SIG-M5 (cell line): ENCODE data around the gene TMUB1.

Experiments used
- DNase-seq: peaks from one replicate; lab custom pipeline; 2025; lab: John Stamatoyannopoulos, UW

Gene TMUB1

DNA sequence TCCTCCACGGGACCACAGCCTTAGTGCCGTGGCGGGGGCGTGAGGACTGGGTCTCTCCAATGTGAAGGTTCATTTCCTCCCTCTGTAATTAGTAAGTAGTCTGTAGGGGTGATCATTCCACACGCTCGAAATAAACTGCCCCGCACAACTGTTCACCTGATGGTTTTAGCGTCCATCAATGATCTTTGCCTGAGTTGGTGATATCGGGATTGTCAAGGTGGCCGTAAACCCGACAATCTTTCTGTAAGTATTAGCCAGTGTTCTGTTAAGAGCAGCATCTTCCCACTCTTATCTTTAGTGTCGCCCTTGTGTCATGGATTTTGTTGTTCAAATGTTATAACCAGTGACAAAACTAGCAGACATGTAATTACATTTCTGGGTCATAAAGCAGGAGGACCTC is 20.7 kb upstream of the TMUB1 start:
- no peak for DNase-seq

DNA sequence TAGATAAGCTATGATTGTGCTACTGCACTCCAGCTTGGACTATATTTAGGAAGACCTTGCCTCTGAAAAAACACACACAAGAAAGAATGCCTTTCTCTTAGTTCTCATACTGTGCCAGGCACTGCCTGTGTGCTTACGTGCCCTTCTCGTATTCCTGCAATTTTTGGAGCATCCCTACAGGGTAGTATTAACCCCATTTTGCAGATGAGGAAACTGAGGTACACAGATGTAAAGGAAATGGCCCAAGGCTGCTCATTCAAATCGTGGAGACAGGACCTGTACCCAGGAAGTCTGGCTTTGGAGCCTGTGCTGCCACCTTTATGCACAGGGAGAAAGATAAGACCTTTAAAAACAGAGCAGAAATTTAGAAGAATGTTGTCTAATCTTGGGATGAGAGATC is 19.7 kb upstream of the TMUB1 start:
- DNase-seq = no peak

DNA sequence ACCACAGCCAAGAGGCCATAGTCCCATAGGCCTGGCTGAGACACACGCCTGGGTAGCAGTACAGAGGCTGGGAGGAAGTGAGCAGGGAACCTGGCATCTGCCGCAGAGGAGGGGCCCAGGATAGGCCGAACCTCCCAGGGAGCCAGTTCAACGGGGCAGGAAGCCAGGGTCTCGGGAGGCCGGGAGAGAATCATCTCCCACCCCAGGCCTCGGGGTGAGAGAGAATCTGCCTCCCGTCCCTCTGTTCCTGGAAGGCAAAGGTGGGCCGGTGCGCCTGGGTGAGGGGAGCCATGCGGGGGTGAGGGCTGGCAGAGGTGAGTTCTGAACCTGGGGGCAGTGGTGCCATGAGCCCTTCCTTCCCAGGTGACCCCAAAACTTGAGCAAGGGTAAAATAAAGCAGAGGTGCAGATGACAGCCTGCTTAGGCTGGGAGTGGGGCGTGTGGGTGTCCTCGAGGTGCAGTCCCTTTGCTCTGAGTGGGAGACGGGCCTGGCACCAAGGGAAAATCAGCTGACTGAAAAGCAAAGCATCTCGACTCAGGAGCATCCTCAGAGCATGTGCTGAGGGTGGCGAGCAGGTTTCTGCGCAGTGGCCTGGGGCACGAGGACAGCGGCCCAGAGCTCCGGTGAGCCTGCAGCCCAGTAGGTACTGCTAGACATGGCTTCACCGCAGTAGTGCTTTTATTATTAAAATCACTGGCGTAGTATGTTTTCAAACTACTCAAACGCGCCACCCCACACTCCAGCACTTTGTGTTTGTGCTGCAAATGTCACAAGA is 18.5 kb upstream of the TMUB1 start:
- no peak for DNase-seq

DNA sequence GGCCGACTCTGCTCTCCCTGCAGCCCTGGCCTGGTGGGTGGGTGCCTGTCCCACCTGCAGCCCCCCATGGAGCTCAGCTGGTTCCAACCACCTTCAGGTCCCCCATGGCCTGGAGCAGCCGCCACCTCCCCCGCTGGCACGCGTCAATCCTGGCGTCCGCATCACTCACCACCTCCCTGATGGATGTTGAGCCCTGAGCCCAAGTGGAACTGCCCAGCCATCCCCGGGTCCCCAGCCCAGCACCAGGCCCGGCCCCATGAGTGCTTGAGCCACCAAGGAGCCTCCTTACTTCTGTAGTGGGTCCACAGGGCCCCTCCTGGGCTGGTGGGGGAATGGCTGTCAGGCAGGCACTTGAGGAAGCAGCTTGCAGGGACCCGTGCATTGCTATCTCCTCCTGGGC is 17.6 kb upstream of the TMUB1 start:
- no peak for DNase-seq

DNA sequence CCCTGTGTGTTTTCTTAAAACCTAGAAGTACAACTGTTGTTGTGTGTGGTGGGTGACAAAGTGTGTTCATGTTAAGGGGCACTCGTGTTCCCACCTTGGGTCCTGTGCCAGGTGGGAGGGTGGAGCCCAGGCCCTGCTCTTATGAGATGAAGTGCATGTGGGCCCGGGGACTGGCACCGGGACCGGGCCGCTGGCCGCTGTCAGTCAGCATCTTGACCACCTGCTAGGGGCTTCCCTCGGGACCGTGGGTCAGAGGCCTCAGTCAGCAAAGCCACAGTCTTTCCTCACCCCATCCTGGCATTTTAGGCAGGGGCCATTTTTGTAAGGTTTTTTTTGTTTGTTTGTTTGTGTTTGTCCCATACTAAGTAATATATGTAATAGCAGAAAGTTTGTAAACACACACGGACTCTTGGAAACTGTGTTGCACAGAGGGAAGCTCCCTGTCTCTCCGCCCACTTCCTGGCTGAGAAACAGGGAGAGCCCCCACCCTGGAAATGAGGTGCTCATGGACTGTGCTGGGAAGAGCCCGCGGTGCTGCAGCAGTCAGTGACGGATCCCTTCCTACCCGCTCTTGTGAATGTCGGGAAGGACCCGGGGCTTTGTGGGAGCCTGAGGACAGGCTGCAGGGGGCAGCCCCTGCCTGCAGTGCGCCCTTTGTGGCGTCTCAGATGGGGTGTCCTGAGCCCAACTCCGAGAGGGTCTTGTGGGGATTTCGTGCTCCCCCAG is 16.4 kb upstream of the TMUB1 start:
- DNase-seq = no peak

GRCh38 chr7:151095828-151096475 is 12.7 kb upstream of the TMUB1 start:
- DNase-seq = no peak

DNA sequence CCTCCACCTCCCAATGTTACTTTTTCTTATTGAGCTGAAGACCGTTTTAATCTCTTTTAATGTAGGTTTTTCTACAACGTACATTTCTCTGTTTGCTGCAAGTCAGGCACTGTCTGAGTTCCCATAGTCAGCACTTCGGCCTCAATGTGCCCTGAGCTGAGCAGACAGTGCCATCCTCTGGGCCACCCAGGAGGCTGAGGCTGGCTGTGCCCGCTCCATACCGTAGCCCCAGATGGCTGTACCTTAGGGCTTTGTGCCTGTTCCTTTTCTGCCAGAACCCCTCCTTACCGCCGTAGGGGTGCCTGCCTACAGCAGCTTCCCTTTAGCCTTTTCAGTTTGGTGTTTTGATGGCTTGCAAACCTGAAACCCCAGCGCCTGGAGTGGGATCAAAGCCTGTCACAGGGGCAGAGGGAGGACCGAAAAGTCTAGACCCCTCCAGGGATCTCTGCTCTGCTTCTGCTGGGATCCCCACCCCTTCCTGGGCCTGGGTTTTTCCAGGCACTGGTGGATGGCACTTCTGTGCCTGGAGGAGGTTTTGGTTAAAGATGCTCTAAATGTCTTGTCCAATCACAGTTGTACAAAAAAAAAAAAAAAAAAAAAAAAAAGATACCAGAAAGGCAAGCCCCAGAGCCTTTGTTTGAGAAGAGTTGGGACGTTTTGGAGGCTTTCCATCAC is 12.0 kb upstream of the TMUB1 start:
- no peak for DNase-seq

DNA sequence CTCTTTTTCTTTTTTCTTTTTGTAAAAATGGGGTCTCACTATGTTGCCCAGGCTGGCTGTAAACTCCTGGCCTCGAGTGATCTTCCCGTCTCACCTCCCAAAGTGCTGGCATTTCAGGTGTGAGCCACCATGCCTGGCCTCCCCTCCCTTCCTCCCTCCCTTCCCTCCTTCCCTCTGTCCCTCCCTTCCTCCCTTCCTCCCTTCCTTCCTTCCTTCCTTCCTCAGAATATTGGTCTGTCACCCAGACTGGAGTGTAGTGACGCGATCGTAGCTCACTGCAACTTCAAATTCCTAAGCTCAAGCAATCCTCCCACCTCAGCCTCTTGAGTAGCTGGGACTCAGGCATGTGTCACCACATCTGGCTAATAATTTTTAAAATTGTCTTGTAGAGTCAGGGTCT is 11.4 kb upstream of the TMUB1 start:
- DNase-seq = no peak

DNA sequence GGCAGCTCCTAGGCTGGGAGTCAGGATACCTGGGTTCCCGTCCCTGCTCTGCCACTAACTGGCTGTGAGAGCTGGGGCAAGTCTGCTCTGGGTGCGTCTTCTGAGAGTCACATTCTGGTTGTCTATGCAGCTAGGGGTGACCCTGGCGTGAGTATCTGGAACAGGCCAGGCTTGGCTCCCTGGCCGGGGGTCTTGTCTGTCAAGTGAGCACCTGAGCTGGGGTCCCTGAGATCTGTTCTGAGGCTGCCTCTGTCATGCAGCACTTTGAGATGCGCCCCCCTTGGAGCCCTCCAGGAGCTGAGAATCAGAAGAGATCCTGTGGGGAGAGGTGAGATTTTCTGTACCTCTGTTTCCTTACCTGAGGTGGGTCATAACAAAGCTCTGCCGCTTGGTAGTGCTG is 10.5 kb upstream of the TMUB1 start:
- no peak for DNase-seq

DNA sequence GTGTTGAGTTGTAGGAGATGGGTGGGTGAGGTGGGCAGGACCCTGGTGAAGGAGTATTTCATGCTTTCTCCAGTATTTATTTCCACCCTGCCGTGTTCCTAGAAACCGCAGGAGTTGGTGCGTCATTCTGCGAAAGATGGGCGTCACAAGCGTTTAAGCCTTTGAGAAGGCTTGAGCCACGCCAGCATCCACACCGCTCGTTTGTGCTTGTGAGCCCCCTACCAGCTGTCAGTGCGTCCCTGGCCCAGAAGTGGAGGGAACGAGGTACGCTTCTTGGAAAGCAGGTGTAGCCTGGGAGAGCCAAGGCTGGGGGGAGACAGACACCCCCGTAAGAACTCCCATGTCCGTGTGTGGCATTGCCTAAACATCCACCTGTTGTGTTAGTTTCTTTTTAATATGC is 8.7 kb upstream of the TMUB1 start:
- DNase-seq = no peak

GRCh38 chr7:151091431-151091830 is 8.1 kb upstream of the TMUB1 start:
- DNase-seq = no peak

DNA sequence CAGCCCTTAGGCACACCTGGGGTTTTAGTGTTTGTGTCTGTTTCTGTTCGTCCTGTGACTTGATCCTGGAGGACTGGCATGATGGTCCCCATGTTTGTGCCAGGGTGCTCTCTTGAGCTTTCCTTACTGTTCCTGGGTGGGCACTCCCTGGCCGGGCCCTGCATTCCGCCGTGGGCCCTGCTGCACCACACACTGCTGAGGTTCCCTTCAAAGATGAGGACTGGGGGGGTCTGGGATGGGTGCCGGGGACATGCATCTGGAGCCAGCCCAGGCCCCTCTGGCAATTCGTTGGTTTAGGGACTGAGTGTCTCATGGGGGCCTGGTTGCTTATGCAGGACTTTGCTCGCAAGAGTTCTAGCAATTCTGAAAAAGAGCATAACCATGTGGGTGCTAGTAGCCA is 7.7 kb upstream of the TMUB1 start:
- DNase-seq = no peak

DNA sequence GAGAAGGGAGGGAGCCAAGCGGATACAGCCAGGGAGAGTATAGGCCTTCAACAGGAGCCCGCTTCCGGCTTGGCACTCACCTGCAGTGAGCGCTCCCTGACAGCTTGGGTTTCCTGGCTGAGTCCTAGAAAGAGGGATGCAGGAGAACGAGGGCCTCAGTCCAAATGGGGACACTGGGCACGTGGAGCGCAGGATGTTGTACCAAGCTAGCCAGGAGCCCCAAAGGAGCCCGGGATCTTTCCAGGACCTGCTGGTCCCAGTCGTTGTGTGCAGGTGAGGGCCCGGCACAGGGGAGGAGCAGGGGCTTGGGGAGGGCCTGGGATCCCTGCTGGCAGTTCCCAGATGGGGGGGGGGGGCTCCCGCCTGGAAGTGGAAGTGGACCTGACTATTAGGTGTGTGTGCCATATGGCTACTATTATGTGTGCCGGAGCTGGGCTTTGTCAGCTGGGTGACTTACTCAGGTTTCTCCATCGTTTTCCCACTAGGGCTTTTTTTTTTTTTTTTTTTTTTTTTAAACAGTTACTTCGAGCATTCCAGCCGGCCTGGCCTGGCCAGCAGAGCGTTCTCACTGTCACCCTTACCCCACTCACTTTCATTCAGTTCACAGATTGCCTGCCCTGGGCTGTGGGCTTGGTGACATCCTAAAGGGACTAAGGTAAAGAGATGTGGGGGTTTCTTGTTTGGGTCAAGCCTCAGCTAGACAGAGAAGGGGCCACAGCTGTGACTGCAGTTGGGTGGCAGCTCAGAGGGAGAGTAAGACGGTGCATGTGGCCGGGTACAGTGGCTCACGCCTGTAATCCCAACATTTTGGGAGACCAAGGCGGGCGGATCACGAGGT is 6.8 kb upstream of the TMUB1 start:
- no peak for DNase-seq

DNA sequence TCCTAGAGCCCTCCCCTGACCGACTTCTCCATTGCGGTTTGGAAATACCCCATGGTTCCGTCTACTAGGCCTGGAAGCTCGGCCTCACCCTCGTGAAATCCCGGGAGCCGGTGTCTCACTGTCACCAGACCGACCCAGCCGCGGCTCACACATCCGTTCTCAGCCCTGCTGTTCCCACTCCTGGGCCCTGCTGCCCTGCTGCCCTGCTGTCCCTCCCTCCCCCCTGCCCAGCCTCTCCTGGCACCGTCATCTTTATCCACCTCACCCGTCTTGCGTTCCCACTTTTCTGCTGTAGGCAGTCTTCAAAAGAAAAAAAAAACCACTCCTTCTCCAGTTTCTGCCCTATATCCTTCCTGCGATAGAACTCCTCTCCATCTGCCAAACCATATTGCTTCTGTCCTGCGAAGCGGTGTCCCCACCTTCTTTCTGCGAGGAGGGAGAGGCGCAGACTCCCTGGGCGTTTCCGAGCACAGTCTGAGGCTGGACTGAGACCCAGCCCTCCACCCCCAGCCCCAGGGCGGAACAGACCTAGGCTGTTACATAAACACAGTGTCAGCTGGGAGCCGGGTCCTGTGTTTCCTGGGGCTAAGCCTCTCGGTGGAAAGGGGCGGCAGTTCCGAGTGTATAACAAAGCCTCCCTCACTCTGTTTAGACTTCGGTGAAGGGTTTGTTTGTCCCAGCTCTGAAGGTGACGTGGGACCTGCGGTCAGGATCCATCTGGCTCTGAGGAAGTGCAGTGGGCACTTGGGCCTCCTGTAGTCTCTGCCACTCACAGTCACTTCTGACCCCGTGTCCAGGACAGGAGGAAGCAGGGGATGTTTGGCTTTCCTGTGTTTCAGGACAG is 5.8 kb upstream of the TMUB1 start:
- DNase-seq = no peak

DNA sequence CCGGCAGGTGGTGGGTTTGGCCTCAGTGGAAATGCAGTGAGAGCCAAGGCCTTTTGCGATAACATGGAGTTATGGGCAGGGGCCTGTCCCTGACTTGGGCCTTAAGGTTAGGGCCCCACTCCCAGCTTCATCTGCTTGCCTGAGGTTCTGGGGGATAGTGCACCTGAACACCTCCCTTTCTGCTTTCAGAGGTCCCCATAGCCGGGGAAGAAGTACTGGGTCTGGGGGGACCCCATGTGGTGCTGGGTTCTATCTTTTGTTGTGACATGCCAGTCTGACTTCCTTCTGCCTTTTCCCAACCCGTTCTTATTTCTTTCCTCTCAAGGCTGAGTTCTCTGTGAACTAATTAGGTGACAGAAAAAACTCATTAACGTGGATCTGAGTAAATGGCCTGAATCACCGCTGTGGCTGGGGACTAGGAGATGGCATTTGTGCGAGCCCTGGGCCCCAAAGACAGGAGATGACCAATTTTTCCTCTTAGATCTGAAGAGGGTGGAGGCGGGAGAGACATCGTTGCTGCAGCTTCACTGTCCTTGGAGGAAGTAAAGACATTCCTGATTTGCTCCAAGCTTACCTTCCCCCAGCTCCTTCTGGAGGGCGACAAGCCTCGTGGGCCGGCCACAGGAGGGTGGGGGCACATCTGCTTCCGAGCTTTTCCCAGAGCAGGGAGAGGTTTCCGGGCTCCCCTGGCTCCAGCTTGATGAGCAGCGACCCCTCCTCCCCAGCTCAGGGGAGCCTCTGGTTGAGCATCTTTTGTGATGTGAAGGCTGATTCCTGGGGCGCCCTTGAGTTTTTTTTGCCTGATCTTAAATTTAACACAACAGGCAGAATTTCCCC is 4.9 kb upstream of the TMUB1 start:
- no peak for DNase-seq

- DNase-seq = no peak
These were observed 4.1 kb upstream of the TMUB1 start for GRCh38 chr7:151087245-151088018.

GRCh38 chr7:151086802-151087244 is 3.5 kb upstream of the TMUB1 start:
- no peak for DNase-seq

GRCh38 chr7:151085691-151086620 is 2.7 kb upstream of the TMUB1 start, which contains the start of gene AGAP3:
Gene AGAP3, plus strand, starts transcription at chr7:151086475. Its CDS starts 267 bp downstream, at chr7:151086742.
- DNase-seq = no peak
